Stimulated activated CD4-positive, alpha-beta T cell treated with anti-CD3 and anti-CD28 coated beads, TNF-alpha, amount 100 ng/mL, for 48 hours (primary cell): Measurements from ENCODE around the gene ALDH18A1.
"Not testable (repeated sequence)": the region's sequence is repeated elsewhere in the genome, so short reads cannot be mapped to it uniquely, and the experiment has no call there.

Source experiments
- DNase-seq, 3 donors: peaks; one replicate each; pipeline ENCODE4 v3.0.0-alpha.2; 2020; ENCODE audit warnings: low read depth in 3 of 3

Gene ALDH18A1

DNA sequence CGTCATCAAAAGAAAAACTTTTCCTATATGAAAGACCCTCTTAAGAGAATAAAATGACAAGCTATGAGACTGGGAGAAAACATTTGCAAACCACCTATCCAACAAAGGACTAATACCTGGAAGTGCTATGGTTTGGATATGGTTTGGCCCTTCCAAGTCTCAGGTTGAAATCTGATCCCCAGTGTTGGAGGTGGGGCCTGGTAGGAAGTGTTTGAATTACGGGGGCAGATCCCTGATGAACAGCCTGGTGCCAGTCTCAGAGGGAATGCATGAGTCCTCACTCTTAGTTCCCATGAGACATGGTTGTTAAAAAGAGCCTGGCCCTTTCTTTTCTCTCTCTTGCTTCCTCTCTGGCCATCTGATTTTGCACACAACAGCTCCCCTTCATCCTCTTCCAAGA, 6.3 kb downstream of the ALDH18A1 start:
- no peak for DNase-seq

DNA sequence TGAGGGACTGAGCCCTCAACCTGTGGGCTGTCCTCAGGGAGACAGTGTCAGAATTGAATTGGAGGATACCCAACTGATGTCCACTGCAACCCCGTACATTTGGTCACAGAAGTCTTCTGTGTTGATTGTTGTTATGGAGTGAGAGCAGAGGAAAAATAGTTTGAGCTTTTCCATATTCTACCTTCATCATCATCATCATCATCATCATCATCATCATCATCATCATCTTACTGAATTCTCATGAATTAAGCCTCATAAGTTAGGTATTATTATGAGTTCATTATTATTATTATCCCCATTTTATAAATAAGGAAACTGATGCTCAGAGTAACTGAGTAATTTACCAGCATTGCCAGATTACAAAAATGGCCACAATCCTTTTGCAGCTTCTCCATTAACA, 8.4 kb downstream of the ALDH18A1 start:
- DNase-seq, result no peak

- DNase-seq, result no peak
These were observed 10.4 kb downstream of the ALDH18A1 start for GRCh38 chr10:95646160-95646559.

GRCh38 chr10:95644901-95645300, 11.6 kb downstream of the ALDH18A1 start:
- DNase-seq, result no peak

- no peak for DNase-seq
These were observed 15.6 kb downstream of the ALDH18A1 start for GRCh38 chr10:95640891-95641315.

DNA sequence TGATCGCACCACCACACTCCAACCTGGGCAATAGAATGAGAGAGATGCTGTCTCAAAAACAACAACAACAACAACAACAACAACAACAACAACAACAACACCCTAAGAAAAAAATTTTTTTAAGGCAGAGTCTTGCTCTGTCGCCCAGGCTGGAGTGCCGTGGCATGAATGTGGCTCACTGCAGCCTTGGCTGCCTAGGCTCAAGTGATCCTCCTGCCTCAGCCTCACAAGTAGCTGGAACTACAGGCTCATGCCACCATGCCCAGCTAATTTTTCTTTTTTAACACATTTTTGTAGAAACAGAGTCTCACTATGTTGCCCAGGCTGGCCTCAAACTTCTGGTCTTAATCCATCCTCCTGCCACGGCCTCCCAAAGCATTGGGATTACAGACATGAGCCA, 18.6 kb downstream of the ALDH18A1 start:
- DNase-seq, result no peak

- no peak for DNase-seq
These were observed 19.4 kb downstream of the ALDH18A1 start for GRCh38 chr10:95637140-95637539.

DNA sequence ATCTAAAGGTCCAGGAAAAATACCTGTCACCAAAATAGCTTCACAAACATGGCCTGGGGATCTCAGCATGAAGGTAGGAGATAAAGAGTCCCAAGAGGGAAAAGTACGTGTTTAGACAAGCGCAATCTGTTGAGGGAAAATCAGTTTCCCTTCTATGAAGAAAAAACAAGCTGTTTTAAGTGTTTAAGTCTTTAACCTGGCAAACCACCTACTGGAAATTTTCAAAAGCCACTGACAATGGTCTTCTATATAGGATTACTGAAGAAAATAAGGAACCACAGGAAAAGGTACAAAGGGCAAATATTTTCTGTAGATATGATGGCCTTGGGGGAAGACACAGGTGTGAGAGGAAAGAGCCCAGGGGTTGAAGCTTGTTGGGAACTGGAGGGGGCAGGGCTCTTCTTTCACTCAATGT, 21.2 kb downstream of the ALDH18A1 start:
- DNase-seq, result no peak

DNA sequence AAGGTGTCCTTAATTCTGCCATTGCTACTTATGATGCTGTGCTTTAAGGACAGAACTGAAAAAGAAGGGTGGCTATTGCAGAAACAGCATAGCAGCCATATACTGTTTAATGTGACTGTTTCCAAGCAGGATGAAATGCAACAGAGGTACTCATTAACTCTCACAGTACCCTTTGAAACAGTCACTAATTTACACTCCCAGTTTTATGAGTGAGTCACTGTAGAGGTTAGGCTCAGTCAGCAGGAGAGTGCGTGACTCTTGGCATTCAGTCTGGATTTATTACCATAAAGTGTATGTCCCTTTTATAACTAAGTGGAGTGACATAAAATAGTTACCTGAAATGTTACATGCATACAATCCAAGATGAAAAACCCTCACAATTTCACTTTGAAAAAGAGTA, 27.7 kb downstream of the ALDH18A1 start:
- DNase-seq, result no peak

DNA sequence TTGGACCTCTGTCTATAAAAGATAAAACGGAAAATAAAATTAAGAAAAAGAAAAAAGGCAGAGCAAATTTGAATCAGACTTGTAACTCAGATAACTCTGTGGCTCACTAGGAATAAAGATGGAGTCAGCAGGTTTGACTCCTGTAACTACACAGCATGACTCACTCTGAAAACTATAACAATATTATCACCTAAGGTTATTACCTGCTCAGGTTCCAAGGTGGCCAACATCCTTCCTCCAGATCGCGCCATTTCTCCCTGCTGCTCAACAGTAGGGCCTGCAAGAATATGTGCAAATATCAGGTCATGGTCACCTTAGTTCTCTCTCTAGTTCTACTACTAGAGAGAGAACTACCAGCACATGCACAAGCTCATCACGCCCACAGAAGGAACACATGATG, 30.0 kb downstream of the ALDH18A1 start:
- no peak for DNase-seq

DNA sequence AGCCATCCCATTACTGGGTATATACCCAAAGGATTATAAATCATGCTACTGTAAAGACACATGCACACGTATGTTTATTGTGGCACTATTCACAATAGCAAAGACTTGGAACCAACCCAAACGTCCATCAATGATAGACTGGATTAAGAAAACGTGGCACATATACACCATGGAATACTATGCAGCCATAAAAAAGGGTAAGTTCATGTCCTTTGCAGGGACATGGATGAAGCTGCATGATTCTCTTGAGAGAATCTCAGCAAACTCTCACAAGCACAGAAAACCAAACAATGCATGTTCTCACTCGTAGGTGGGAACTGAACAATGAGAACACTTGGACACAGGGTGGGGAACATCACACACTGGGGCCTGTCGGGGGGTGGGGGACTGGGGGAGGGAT, 36.1 kb downstream of the ALDH18A1 start:
- DNase-seq, result not testable (repeated sequence)

GRCh38 chr10:95618101-95618500, 38.4 kb downstream of the ALDH18A1 start:
- no peak for DNase-seq

- no peak for DNase-seq
These were observed 40.1 kb downstream of the ALDH18A1 start for GRCh38 chr10:95616446-95616845.

DNA sequence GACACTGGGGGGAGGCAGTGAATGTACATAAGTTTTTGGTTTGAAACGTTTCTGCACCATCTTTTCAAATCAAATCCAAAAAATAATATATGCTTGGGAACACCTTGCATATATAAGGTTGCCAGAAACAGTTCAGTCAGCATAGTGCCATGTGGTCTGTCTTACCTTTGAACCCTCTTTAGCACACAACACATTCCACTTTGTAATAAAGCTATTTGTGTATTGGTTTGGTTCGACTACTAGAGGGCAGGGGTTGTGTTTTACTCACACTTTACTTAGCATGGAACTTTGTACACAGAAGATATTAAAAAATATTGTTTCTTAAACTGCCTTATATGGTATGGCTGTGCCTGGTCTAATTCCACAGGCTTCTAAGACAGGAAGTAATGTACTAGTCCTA, 43.2 kb downstream of the ALDH18A1 start:
- no peak for DNase-seq

GRCh38 chr10:95610727-95611126, 45.8 kb downstream of the ALDH18A1 start:
- no peak for DNase-seq

DNA sequence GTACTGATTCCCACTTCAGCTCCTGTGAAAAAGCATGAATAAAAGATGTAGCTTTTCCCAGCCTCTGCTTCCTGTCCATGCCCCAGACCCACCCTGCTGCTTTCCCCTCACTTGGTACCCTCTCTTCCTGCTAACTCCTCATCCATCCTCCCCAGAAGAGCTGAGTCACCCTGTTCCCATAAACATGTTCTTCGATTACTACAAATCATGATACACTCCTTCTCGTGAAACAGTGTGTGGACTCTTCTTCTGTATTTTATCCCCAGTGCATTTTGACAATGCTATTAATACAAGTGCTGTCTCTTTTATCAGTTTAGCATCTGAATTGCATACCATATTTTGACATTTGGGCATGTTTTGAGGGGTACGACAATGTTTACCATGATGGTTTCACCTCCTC, 49.6 kb downstream of the ALDH18A1 start:
- no peak for DNase-seq

DNA sequence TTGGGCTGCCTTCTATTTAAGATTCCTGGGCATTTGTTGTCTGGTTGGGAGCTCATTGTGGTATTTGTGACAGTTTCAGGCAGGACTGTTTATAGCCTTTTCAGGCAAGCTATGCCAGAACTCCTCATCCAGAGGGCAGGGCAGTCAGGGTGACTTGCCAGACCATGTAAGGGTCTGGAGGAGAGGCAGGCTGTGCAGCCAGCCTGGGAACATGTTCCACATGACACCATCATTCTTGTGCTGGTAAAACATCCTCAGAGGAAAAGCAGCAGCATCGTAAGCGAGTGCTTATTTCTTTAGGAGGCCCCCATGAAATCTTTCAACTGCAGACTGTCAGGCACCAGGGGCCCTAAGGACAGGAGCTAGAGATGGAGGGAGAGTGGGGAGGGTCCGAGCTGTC, 51.3 kb downstream of the ALDH18A1 start:
- no peak for DNase-seq

- DNase-seq, result no peak
These were observed 51.9 kb downstream of the ALDH18A1 start for GRCh38 chr10:95604630-95605029.

DNA sequence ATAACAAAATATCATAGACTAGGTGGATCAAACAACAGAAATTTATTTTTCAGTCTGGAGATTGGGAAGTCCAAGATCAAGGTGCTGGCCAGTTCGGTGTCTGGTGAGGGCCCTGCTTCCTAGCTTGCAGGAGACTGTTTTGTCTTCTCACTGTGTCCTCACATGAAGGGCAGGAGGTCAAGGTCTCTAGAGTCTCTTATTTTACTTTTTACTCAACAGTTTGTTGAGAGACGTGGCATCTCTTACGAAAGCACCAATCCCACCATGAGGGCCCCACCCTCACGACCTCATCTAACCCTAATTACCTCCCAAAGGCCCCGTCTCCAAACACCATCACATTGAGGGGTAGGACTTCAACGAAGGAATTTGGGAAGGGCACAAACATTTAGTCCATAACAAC, 54.1 kb downstream of the ALDH18A1 start:
- no peak for DNase-seq

DNA sequence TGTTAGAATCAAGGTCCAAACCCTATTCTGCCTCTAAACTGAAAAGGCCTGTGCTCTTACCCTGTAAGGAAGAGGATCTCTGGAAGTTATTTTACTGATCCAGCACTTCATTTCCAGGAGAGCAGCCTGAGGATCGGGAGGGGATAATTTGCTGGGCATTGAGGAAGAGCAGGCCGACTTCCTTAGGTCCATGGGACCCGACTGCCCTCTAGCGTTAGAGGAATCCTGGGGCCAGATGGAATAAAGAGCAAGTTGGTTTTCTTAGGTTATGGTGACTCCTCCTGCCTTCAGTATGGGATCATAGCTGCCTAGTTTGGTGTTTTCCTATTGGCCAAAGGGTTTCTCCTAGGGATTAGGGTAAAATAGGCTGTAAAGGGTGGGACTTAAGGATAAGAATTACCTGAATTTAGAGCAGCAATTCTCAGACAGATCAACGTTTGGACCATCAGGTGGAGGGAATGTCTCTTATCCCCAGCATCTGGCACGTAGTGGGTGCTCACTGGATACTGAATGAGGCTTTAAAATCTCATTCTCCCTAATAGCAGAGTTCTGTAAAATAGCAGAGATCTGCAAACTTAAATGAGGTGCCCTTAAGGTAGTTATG, 55.3 kb downstream of the ALDH18A1 start:
- peak; percentile 2 to 21 (median 18) for DNase-seq

DNA sequence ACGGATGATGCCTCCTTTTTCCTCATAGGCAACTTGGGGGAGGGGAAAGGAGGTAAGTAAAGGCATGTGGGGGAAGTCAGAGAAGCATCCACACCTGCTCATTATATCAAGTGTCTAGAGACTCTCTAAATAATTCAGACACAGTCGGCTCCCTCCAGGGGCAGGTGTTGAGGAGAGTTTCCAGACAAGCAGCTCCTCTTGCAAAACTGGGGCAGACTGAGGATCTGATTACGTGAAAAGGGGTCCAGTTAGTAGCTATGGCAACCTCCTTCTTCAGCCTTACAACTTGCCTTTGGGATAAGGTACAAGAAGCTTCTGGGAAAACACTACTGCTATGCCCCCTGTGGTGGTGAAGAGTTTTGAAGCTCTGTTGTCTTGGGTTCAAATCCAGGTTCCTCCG, 56.4 kb downstream of the ALDH18A1 start:
- no peak for DNase-seq

- DNase-seq, result no peak
These were observed 58.7 kb downstream of the ALDH18A1 start for GRCh38 chr10:95597788-95598187.

DNA sequence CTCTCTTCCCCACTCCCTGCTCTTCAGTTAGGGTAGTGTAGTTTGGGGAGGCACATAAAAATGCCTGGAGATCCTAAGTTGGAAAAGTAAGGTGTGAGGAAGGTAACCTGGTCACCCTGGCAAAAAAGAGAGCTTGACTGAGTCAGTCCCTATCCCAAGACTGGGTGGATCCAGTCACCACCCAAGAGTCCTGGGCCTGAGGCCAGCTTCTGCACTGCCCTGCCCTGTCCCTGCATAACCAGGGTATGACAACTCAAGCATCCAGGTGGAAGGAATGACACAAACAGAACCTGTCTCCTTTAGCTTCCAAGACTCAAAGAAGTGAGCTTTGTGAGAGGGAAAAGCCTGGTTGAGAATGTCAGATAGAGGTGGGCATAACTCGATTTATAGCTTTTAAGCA, 68.5 kb downstream of the ALDH18A1 start:
- DNase-seq, result no peak

- DNase-seq, result no peak
These were observed 76.5 kb downstream of the ALDH18A1 start for GRCh38 chr10:95579835-95580535.
